Hepatocyte (in vitro differentiated cells): ENCODE results near the gene ADGRB3. TPM values are rescaled to one million over a fixed set of nuclear protein-coding genes. Genes with fewer than 3 reads are reported as not detected.

Source experiments
- DNase-seq: peaks from one replicate; pipeline ENCODE4 v3.0.0-alpha.2; 2016; ENCODE audit warnings: low spot score
- H2AFZ ChIP-seq: fragments of 200-600 bp; sonication (generic); 2 replicates; pipeline ENCODE4 v1.6.0; 2016; ENCODE audit warnings: antibody characterized with exemption, mild to moderate bottlenecking
- H3K27ac ChIP-seq: fragments of 200-600 bp; sonication (generic); 2 replicates; pipeline ENCODE4 v1.5.1; 2016; ENCODE audit warnings: mild to moderate bottlenecking
- H3K27me3 ChIP-seq: fragments of 200-600 bp; sonication (generic); 2 replicates; pipeline ENCODE4 v1.6.1; 2016
- H3K36me3 ChIP-seq: fragments of 200-600 bp; sonication (generic); replicated peaks from 2 replicates; pipeline ENCODE4 v1.5.1; 2016; ENCODE audit warnings: low read depth; ENCODE audit not compliant: insufficient read depth
- H3K4me1 ChIP-seq: fragments of 200-600 bp; sonication (generic); 2 replicates; pipeline ENCODE4 v1.5.1; 2016; ENCODE audit warnings: mild to moderate bottlenecking, moderate library complexity; ENCODE audit not compliant: insufficient read depth
- H3K4me2 ChIP-seq: fragments of 200-600 bp; sonication (generic); 2 replicates; pipeline ENCODE4 v1.6.0; 2016
- H3K4me3 ChIP-seq: fragments of 200-600 bp; sonication (generic); 2 replicates; pipeline ENCODE4 v1.5.1; 2016; ENCODE audit warnings: mild to moderate bottlenecking
- H3K79me2 ChIP-seq: fragments of 200-600 bp; sonication (generic); 2 replicates; pipeline ENCODE4 v1.6.0; 2017; ENCODE audit warnings: mild to moderate bottlenecking
- H3K9me2 ChIP-seq: fragments of 200-600 bp; sonication (generic); replicated peaks from 2 replicates; pipeline ENCODE4 v1.6.0; 2017; ENCODE audit warnings: mild to moderate bottlenecking; ENCODE audit not compliant: insufficient read depth
- H3K9me3 ChIP-seq: fragments of 200-600 bp; sonication (generic); 2 replicates; pipeline ENCODE4 v1.5.1; 2016; ENCODE audit warnings: low read depth, mild to moderate bottlenecking
- H4K20me1 ChIP-seq: fragments of 200-600 bp; sonication (generic); 2 replicates; pipeline ENCODE4 v1.6.0; 2016; ENCODE audit warnings: mild to moderate bottlenecking; ENCODE audit not compliant: insufficient read depth, poor library complexity, severe bottlenecking
- CTCF ChIP-seq: fragments of 200-600 bp; sonication (generic); IDR thresholded peaks from 2 replicates; pipeline ENCODE4 v1.5.1; 2016; ENCODE audit warnings: antibody characterized with exemption, mild to moderate bottlenecking; ENCODE audit not compliant: poor library complexity
- EZH2 ChIP-seq: fragments of 200-600 bp; sonication (generic); IDR thresholded peaks from 2 replicates; pipeline ENCODE4 v1.6.1; 2016; ENCODE audit warnings: antibody characterized with exemption, mild to moderate bottlenecking, borderline replicate concordance
- EZH2phosphoT487 ChIP-seq: fragments of 200-600 bp; sonication (generic); IDR thresholded peaks from one replicate; pipeline ENCODE4 v1.6.1; 2018; ENCODE audit warnings: antibody characterized with exemption, mild to moderate bottlenecking, low read depth, moderate library complexity; ENCODE audit not compliant: unreplicated experiment, severe bottlenecking
- WGBS: methylation state at CpG from one replicate; pipeline ENCODE4 v1.1.6; 2016; ENCODE audit warnings: low lambda C conversion rate; ENCODE audit errors: missing lambda C conversion rate; 5-methylcytosine and 5-hydroxymethylcytosine counted together
- polyA plus RNA-seq: library from polyadenylated mRNA; unstranded; fragments of >200 nt; fragmentation: Nextera tagmentation; extraction: Ambion mirVana; gene quantifications from 2 replicates; pipeline ENCODE4 v1.2.1, GENCODE V29; 2016
- total RNA-seq: library from RNA; depleted of rRNA; stranded (reverse); fragments of >200 nt; gene quantifications from 2 replicates; pipeline ENCODE4 v1.2.3, GENCODE V29; 2014

The ADGRB3 gene
- total and polyA plus RNA-seq, 2 experiments from 2014 or later, result 0.17 to 2.2 TPM

- TF ChIP-seq CTCF (no peak), EZH2 (no peak), EZH2phosphoT487 (no peak)
- Histone ChIP-seq H4K20me1 (no peaks in the 10 kb centered on the region), H3K36me3 (no peaks in the 10 kb centered on the region), H3K4me2 (no peak overlapping the region), H3K4me3 (no peak overlapping the region), H3K4me1 (no peaks in the 10 kb centered on the region), H3K27me3 (no peaks in the 10 kb centered on the region), H3K79me2 (no peaks in the 10 kb centered on the region), H3K9me2 (no peaks in the 10 kb centered on the region), H2AFZ (no peak overlapping the region), H3K27ac (no peak overlapping the region), H3K9me3 (no peaks in the 10 kb centered on the region)
- no peak for DNase-seq
- 93% methylated on average over 2 of the region's 2 CpGs for WGBS
Measured at GRCh38 chr6:68941345-68941744, 306.3 kb downstream of the ADGRB3 start.

- no peak for DNase-seq
- H2AFZ ChIP-seq, result no peak overlapping the region
- no peaks in the 10 kb centered on the region for H3K4me1 ChIP-seq
- H3K9me2 ChIP-seq, result no peaks in the 10 kb centered on the region
- H3K79me2 ChIP-seq, result no peaks in the 10 kb centered on the region
- no peaks in the 10 kb centered on the region for H3K27me3 ChIP-seq
- no peak overlapping the region for H3K4me3 ChIP-seq
- H4K20me1 ChIP-seq, result no peaks in the 10 kb centered on the region
- no peaks in the 10 kb centered on the region for H3K36me3 ChIP-seq
- H3K9me3 ChIP-seq, result no peaks in the 10 kb centered on the region
- 61% methylated on average over 5 of the region's 5 CpGs for WGBS
- H3K27ac ChIP-seq, result no peak overlapping the region
- TF ChIP-seq CTCF, result no peak
- no peak overlapping the region for H3K4me2 ChIP-seq
Measured at GRCh38 chr6:68947721-68948120, 312.6 kb downstream of the ADGRB3 start.

GRCh38 chr6:68951270-68951669 is 316.2 kb downstream of the ADGRB3 start:
- no peak overlapping the region for H3K27ac ChIP-seq
- no peaks in the 10 kb centered on the region for H3K9me2 ChIP-seq
- peak; percentile 4 for DNase-seq
- H3K4me3 ChIP-seq, result no peak overlapping the region
- no peaks in the 10 kb centered on the region for H3K79me2 ChIP-seq
- H3K4me1 ChIP-seq, result no peaks in the 10 kb centered on the region
- no peaks in the 10 kb centered on the region for H3K9me3 ChIP-seq
- no peak overlapping the region for H2AFZ ChIP-seq
- WGBS, result 30% methylated on average over 10 of the region's 10 CpGs
- H4K20me1 ChIP-seq, result no peaks in the 10 kb centered on the region
- TF ChIP-seq CTCF (no peak), EZH2phosphoT487 (no peak), EZH2 (no peak)
- no peaks in the 10 kb centered on the region for H3K27me3 ChIP-seq
- H3K4me2 ChIP-seq, result peak overlapping the region; percentile 38
- no peaks in the 10 kb centered on the region for H3K36me3 ChIP-seq

- no peak overlapping the region for H3K4me3 ChIP-seq
- no peak overlapping the region for H3K4me2 ChIP-seq
- H3K36me3 ChIP-seq, result no peaks in the 10 kb centered on the region
- H3K27me3 ChIP-seq, result no peaks in the 10 kb centered on the region
- WGBS, result 80% methylated on average over 2 of the region's 2 CpGs
- no peaks in the 10 kb centered on the region for H3K9me3 ChIP-seq
- no peaks in the 10 kb centered on the region for H3K79me2 ChIP-seq
- TF ChIP-seq CTCF (peak; percentile 31), EZH2 (no peak), EZH2phosphoT487 (no peak)
- H3K9me2 ChIP-seq, result no peaks in the 10 kb centered on the region
- no peak overlapping the region for H3K27ac ChIP-seq
- no peaks in the 10 kb centered on the region for H3K4me1 ChIP-seq
- H4K20me1 ChIP-seq, result no peaks in the 10 kb centered on the region
- no peak overlapping the region for H2AFZ ChIP-seq
- DNase-seq, result no peak
Measured at GRCh38 chr6:68958327-68958726, 323.2 kb downstream of the ADGRB3 start.
